NCI-H1092 (cell line): Measurements from ENCODE around the gene TXNDC17.
"Not testable (repeated sequence)": the region's sequence is repeated elsewhere in the genome, so short reads cannot be mapped to it uniquely, and the experiment has no call there.

Source experiments
- DNase-seq: peaks from one replicate; lab custom pipeline; 2025; lab: John Stamatoyannopoulos, UW

Gene TXNDC17

DNA sequence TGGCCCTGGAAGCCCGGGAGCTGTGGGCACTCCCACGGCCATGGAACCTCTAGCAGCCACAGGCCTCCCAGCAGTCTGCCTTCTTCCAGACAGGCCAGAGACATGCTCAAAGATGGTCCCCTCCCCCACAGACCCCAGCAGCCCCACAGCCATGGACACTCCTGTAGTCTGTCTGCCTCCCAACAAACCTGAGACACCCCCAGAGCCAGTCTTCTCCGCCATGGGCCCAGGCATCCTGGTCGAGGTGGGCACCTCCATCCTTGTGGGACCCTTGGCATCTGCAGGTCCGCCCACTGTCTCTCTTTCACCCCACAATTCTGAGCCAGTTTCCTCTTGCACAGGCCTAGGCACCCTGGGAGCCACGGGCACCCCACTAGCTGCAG lies 3.4 kb upstream of the TXNDC17 start:
- no peak for DNase-seq

DNA sequence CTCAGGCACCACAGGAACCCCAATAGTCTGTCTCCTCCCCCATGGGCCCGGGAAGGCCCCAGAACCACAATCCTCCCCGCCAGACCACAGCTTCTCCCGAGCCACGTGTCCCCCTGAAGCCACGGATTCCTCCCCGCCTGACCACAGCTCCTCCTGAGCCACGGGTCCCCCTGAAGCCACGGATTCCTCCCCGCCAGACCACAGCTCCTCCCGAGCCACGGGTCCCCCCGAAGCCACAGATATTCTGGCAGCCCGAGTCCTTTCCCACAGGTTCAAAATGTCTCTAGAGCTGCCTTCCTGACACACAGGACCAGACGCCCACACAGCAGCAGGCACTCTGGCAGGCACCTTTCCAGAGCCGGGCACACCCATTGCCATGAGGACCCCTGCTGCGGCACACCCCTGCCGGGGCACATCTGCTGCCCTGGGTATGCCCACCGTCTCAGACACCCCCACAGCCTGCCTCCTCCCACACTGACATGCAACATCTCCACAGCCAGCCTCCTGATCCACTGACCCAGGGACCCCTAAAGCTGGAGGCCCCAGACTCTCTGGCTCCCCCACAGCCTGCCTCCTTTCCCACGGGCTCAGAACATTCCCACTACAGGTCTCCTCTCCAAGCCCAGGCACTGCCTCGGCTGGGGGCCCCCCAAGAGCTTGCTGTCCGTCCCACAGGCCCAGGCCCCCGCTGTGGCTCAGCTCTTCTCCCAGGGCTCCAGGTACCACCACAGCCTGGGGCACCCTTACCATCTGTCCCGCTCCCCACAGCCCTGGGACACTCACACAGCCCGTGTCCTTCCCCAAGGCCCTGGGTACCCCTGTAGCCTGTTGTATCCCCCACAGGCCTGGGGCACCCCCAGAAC lies 2.6 kb upstream of the TXNDC17 start:
- DNase-seq = no peak

DNA sequence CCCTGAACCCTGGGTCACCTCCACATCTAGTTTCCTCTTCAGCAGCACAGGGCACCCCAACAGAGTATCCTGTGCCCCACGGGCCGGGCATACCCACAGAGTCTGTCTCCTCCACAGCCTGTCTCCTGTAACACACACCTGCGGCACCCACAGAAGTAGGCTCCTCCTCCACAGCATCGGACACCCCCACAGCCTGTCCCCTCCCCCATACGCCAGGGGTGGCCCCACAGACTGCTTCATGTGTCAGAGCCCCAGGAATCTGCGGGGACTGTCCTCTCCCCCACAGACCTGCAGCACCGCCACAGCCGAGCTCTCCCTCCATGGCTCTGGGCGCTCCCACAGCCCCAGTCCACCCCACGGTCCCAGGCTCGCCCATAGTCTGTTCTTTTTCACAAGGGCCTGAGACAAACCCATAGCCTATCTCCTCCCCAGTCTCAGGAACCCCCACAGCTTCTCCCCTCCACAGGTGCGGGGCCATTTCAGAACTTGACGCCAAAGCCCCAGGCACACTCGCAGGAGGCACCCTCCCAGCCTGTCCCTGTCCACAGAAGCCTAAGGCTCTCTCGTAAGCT lies 1.8 kb upstream of the TXNDC17 start:
- DNase-seq = no peak

DNA sequence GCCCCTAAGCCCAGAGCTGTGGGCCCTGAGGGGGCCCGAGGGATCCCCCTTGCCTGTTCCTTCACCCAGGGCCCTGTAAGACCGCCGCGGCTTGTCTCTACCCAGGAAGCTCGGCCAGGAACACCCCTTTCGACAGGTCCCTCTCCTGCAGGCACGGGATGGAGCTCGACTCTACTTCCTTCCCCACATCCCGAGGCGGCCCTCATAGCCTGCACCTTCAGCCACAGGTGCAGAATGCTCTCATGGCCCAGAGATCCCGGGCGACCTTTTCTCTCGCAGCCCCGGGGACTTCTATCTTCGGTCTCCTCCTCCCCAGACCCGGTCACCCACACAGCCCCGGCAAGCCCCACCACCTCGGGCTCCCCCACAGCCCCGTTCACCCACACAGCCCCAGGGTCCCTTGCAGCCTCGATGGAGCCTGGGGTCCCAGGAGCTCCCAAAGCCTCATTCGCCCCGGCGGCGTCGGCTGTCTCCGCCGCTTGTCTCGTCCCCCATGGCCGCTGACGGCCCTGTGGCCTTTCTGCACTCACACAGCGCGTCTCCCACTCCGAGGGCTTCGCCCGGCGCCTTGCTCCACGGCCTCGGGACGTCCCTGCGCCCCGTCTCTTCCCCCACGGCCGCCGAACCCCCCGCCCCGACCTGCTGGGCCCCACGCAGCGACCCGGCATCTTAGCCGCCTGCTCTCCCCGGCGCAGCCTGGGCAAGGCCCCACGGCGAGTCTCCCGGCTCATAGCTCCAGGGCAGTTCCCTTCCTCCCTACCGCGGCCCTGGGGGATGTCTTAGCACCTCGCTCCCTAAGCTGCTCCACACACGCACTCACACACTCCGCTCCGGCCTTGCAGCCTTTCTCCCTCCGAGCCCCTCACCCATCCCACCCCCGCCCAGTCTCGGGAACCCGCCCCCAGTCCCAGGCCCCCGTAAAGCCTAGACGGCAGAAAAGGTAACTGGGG lies 999 bp upstream of the TXNDC17 start:
- no peak for DNase-seq

DNA sequence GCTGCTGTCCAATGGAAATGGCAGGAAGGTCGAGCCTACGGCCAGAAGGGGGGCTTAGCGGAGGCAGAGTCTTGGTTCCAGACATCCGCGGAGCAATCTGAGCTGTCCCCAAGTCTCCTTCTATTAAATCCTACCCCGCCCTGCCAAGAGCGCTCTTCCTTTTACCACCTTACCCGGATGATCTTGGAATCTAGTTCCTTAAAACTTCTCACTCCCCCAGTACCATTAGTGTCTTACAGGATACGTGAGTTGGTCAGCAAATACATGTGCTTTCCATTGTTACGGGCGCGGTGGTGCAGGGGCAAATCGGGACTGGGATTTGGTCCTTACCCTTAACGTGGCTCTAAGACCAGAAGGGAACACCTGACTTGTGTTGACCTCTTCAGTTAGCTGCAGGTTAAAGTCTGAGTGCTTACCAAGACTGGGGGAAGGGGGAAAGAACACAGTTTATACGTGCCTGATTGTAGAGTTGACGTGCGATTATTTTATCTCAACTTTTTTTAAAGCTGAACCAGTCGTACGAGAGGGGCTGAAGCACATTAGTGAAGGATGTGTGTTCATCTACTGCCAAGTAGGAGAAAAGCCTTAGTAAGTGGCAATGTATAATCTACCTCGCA lies 495 bp downstream of the TXNDC17 start:
- DNase-seq = no peak

DNA sequence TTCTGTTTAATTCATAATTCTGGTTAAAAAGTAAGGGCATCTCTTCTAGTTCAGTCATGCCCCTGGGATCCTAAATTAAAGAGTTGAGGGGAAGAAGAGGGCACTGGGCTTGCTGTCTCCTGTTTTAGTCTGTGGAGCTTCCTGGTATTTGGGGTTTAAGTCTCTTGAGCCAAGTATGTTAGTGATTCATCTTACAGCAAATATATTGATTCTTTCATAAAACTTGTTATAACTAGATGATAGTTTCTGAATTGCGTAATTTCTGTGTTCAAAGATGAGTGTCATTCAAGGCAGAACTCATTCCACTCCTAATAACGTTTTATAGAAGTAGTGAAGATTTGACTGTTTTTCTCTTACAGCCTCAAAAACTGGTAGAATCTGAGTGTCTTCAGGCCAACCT lies 1.7 kb downstream of the TXNDC17 start:
- no peak for DNase-seq

DNA sequence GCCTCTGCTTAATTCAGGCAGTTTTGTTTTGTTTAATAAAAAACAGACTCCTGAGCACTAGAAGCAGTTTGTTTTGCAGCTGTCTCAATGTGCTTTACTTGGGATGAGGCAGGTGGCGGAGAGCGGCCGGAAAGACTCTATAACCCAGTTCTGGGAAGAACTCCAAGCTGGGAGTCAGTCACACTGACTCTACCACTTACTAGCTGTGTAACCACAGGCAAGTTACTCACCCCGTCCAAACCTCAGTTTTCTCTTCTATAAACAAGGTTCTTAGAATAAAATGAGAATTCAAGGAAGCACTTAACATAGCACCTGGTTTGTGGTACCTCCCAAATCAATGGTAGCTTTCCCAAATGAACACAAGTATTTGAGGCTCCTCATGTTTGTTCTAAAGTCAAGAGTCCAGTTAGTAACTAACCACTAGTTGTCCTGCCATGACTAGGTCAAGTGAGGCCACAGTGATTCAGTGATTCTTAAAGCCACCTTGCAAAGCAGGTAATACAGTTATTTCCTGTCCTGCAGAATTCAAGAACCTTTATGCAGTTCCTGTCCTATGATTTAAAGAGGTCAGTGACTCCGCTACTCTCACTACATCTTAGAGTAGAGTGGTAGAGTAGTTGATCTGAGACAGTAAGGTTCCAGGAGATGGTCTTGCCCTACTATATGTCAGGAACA lies 2.7 kb downstream of the TXNDC17 start:
- DNase-seq = no peak

DNA sequence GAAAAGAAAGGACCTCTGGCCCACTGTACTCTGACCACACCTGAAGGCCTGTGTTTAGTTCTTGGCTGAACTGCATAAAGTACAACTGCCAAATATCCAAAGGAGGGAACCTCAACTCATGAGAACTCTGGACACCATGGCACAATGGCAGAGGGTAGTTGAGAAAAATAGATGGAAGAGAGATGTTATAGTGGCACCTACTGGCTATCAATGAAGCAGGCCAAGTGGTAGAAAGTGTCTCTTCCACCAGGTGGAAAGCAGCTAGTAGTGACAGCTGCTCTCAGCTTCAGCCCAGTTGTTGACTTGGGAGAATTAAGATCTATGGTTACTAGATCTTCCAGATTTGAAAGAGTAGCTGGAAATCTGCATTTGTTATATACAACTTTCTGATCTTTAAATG lies 7.3 kb downstream of the TXNDC17 start:
- no peak for DNase-seq

DNA sequence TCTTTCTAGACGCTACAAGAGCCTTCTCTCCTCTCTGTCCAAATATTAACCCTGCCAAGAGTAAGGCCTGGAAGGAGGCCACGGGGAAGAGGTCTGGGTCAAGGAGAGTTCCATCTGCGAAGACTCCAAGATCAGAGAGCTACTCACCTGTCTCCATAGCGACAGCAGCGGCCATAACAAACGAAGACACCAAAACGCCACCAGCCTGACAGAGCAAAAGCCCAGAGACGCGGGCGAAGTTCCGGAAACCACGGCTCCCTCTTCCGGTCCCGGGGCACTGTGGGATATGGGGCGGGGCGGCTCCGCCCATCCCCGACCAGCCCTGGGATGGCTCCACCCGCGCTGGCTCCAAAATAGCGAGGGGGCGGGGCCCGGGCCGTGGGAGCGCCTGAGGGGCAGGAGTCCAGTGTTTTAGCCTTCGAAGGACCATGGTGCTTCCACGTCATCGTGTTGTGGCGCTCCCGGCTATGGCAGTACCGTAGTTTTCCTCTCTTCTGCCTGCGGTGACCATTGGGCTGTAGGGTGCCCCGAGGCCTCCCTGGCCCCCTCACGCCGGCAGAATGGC lies 10.6 kb downstream of the TXNDC17 start, which contains the start of the genes C17orf100 and MED31:
C17orf100 (plus strand) TSS at position 409 of the 565 bp plus-strand sequence; CDS start at position 561, 152 bp downstream.
MED31 (minus strand) TSS at position 252 of the 565 bp plus-strand sequence; CDS start at position 175, 77 bp downstream.
- DNase-seq = peak; percentile 80

DNA sequence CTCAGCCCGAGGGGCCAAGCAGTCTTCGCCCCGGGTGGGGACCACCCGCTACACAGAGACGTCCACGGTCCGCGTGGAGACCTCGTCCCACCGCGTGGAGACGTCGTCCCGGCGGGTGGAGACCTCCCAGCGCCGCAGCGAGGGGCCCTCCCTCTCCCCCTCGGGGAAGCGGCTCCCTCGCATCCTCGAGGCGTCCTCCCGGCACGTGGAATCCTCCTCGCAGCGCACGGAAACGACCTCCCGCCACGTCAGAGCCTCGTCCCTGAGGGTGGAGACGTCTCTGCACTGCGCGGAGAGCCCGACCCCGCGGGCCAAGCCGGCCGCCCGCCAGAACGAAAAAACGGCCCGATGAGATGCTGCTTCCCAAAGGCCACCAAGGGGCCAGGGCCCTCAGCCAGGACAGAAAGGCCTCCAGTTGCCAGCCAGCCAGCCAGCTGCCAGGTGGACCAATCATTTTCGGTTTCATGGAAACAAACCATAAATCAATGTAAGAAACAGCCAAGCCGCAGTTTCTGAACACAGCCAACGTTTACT lies 11.1 kb downstream of the TXNDC17 start:
- DNase-seq = no peak

DNA sequence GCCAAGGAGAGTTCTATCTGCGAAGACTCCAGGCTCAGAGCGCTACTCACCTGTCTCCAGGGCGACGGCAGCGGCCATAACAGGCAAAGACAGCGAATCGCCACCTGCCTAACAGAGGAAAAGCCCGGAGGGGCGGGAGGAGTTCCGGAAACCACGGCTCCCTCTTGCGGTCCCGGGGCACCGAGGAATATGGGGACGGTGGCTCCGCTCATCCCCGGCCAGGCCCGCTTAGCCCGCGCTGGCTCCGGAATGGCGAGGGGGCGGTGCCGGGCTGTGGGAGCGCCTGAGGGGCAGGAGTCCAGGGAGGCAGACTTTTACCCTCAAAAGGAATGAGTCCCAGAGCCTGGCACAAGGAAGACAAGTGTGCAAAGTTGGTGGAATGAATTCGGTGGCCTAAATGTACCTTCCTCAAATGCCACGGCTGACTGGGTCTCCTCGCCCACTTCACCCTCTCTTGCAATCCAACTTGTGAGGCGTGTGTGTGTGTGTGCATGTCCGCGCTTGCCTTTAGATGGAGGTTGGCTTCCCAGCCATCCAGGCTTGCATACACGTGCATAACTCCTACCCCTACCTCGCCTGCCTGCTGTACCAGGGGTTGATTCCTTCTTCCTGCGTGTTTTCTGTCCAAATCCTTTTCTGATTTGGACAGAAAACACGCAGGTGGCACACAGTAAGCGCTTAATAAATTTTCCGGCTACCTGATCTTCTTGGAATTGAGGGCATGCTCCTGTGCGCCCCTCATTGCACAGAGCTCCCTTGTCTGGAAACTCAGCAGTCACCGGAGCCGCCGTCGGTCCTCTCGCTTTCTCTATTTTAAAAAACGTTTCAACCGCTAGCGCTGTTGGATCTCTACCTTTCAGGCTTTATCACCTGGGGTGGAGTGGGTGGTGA lies 14.2 kb downstream of the TXNDC17 start:
- DNase-seq = peak; percentile 16

DNA sequence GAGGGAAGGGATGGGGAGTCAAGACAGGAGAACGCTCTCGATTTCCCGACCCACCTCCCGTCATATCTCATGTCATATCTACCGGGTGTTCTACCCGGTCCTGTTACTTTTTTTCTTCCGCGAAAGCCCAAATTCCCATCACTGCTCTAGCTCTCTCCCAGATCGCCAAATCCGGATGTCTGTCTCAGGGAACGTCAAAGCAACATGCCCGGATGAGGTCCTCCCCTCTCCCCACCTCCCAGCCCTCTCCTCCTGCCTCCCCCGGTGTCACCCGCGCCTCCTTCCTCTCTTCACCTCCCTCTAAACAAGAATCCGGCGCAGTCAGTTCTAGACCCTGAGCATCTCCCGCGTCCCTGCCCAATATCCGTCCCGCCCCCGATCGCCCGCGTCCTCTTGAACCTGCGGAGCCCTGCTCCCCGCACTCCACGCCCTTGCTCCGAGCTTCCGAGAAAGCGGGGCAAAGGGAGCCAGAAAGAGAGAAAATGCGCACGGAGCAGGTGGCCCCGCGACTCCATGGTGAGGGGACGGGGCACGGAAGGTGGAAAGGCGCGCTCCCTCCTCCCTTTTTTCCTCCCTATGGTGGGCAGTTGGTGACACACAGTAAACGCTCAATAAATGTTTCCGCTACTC lies 15.0 kb downstream of the TXNDC17 start:
- DNase-seq = not testable (repeated sequence)

DNA sequence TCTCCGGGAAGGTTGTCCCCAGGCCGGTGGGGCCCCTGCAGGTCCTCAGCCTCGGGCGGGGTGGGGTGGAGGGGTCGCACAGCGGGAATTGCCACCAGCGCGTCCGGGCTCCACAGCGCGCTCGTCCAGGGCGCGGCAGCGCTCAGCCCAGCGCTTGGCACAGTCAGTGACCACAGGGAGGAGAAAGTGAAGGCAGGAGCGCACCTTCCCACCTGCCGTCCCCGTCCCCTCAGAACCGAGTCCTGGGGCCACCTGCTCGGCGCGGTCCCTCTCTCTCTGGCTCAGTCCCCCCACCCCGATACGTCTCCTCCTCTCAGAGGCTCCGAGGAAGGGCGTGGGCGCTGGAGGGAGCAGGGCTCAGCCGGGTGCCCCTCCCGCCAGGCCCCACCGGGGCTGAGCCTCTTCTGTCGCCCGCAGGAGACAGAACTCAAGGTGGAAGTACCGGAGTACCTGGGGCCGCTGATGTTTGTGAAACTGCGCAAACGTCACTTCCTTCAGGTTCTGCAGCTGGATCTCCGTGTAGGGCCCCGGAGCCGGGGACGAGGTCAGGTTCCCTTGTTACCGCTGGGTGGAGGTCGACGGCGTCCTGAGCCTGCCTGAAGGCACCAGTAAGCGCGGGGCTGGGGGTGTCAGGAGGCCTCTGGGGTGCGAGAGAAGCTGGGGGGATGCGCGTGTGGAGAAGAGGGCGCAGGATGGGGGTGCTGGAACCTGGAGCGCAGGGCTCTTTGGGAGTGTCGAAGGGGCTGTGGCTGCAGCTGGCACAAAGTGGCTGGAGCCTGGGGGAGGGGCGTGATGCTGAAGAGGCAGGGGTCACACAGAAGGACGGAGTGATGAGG lies 16.2 kb downstream of the TXNDC17 start:
- not testable (repeated sequence) for DNase-seq

DNA sequence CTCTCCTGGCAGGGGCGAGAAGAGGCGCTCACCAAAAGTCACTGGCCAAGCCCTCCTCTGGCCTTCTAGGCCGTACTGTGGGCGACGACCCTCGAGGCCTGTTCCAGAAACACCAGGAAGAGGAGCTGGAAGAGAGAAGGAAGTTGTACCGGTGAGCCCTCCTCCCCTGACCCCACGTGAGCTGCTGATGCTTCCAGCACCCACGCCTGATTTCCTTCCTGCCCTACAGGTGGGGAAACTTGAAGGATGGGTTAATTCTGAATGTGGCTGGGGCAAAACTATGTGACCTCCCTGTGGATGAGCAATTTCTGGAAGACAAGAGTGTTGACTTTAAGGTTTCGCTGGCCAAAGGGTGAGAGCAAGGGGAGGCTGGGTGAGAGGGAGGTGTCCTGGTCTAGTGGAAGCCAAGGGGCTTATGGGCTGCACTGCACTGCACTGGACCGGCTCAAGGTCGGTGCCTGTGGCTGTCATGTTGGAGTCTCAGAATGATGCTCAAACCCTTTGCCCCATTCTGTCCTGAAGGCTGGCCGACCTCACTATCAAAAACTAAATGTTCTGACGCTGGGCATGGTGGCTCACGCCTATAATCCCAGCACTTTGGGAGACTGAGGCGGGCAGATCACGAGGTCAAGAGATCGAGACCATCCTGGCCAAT lies 16.9 kb downstream of the TXNDC17 start:
- DNase-seq = no peak

DNA sequence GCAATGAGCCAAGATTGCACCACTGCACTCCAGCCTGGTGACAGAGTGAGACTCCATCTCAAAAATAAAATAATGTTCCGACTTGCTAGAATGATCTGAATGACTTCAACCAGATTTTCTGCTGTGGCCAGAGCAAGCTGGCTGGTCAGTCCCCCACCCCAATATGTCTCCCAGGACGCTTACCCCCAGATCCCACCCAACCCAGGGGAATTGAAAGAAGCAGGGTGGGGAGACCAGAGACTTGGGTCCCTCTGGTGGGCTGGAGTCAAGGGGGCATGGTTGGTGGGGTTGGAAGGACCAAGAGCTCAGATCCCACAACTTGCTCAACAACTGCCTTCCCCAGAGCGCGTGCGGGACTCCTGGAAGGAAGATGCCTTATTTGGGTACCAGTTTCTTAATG lies 17.6 kb downstream of the TXNDC17 start:
- not testable (repeated sequence) for DNase-seq

DNA sequence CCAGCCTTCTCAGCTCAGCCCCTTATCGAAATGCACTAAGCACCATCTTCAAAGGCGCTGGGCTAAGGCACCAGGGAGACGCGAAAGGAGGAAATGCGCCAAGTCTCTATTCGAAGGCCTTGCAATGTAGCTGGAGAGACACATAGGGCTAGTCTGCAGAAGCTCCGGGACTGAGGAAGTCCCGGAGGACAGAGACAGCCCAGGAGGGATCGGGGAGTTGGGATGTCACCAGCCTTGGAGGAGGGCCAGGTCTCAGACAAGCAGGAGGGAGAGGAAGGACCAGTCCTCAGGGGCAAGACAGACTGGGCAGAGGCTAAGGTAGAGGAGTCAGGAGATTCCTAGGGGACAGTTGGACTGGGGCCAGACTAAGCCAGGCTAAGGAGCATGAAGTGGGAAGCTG lies 19.2 kb downstream of the TXNDC17 start:
- no peak for DNase-seq

DNA sequence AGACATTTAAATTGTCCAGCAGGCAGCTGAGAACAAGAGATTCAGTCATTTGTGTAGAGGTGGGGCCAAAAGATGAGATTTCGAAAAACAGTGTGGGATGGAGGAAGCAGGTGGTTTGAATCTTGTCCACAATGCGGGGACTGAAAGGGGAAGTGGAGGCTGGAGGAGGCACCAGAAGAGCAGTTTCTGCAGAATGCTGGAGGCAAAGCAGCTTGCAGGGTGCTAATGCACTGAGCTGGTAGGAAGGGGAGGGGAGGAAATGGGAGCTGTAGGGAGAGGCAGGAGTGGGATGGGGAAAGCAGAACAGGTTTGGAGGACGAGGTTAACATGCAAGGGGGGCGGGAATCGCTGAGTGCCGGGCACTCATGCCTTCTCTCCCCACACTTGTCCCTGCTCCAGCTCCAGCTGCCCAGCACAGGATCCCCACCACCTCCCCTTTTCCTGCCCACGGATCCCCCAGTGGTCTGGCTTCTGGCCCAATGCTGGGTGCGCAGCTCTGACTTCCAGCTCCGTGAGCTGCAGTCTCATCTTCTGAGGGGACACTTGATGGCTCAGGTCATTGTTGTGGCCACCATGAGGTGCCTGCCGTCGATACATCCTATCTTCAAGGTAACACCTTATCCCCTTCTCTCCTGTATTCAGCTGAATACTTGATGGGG lies 20.1 kb downstream of the TXNDC17 start:
- DNase-seq = no peak
